A549 (cell line): Measurements from ENCODE around the gene NACA. TPM values are rescaled to one million over a fixed set of nuclear protein-coding genes. Genes with fewer than 3 reads are reported as not detected.

ENCODE experiments used
- ATAC-seq, 2 experiments: fragments of 200-7000 bp in 1 of 2; fragments of >200 bp in 1 of 2; cut with Nextera tagmentation in 1 of 2; cut with Tn5 transposase in 1 of 2; 3 replicates each; pipeline versions ENCODE4 v1.8.0 to v1.9.1; 2018 to 2020; ENCODE audit warnings: mild to moderate bottlenecking in 1 of 2, moderate library complexity in 1 of 2
- CTCF ChIA-PET: fragments of 300-600 bp; sonication (Branson Sonifier 250); formaldehyde crosslinking; extraction: SDS; loops from one replicate; lab custom pipeline; 2021; ENCODE audit warnings: antibody characterized with exemption, inconsistent platforms; lab: Yijun Ruan, JAX
- POLR2A ChIA-PET: fragments of 350-600 bp; formaldehyde crosslinking; extraction: SDS; loops from one replicate; lab custom pipeline; 2021; ENCODE audit warnings: antibody characterized with exemption, inconsistent platforms; lab: Yijun Ruan, JAX
- DNase-seq, 2 experiments: peaks; one replicate each; pipeline versions ENCODE4 v3.0.0 to v3.0.0-alpha.2; 2011 to 2016; ENCODE audit warnings: low read depth in 1 of 2, low spot score in 1 of 2
- FAIRE-seq: peaks from 2 replicates; lab custom pipeline; 2011; peaks lifted over from hg19 to GRCh38; lab: Jason Lieb, UNC
- H3K27ac ChIP-seq, 2 experiments: fragments of >200 bp; sonication (Bioruptor Twin); formaldehyde crosslinking; 3 replicates each; pipeline ENCODE4 v1.5.1; 2016 to 2017
- H3K4me1 ChIP-seq: fragments of >200 bp; sonication (Bioruptor Twin); formaldehyde crosslinking; 3 replicates; pipeline ENCODE4 v1.6.1; 2016
- H3K4me2 ChIP-seq: fragments of >200 bp; sonication (Bioruptor Twin); formaldehyde crosslinking; 3 replicates; pipeline ENCODE4 v1.6.1; 2016
- H3K4me3 ChIP-seq: fragments of >200 bp; sonication (Bioruptor Twin); formaldehyde crosslinking; 3 replicates; pipeline ENCODE4 v1.5.1; 2016
- H3K9me3 ChIP-seq: fragments of >200 bp; sonication (Bioruptor Twin); formaldehyde crosslinking; 3 replicates; pipeline ENCODE4 v1.6.1; 2016
- EHMT2 ChIP-seq: fragments of 200-600 bp; sonication (generic); IDR thresholded peaks from 2 replicates; pipeline ENCODE4 v1.6.1; 2016; ENCODE audit warnings: antibody characterized with exemption, low read depth, mild to moderate bottlenecking, moderate library complexity
- GATA3 ChIP-seq: IDR thresholded peaks from 2 replicates; pipeline ENCODE4 v1.6.1; 2012; ENCODE audit warnings: borderline replicate concordance
- HDAC2 ChIP-seq: fragments of 200-600 bp; sonication (generic); IDR thresholded peaks from 2 replicates; pipeline ENCODE4 v1.6.1; 2016
- HOXA7 ChIP-seq: fragments of 250-450 bp; sonication (Bioruptor Pico); IDR thresholded peaks from 2 replicates; pipeline ENCODE4 v1.5.0; 2020; ENCODE audit warnings: mild to moderate bottlenecking, moderate library complexity
- JUNB ChIP-seq: fragments of >200 bp; sonication (Bioruptor Twin); formaldehyde crosslinking; IDR thresholded peaks from 2 replicates; pipeline ENCODE4 v1.6.1; 2016
- KDM5A ChIP-seq: fragments of 200-600 bp; sonication (generic); IDR thresholded peaks from 2 replicates; pipeline ENCODE4 v1.6.1; 2016; ENCODE audit warnings: antibody characterized with exemption, mild to moderate bottlenecking
- MAFK ChIP-seq: fragments of 450-650 bp; IDR thresholded peaks from 2 replicates; pipeline ENCODE4 v1.6.1; 2014; ENCODE audit not compliant: partially characterized antibody
- NPAS2 ChIP-seq: fragments of 250-450 bp; sonication (Bioruptor Pico); IDR thresholded peaks from 2 replicates; pipeline ENCODE4 v1.8.0; 2022; ENCODE audit warnings: mild to moderate bottlenecking, moderate library complexity, borderline replicate concordance
- NR3C1 ChIP-seq: fragments of >200 bp; sonication (Bioruptor Twin); formaldehyde crosslinking; IDR thresholded peaks from 3 replicates; pipeline ENCODE4 v1.6.1; 2017
- POLR2AphosphoS2 ChIP-seq: conservative IDR thresholded peaks from 2 replicates; pipeline ENCODE4 v1.6.1; 2012; ENCODE audit warnings: low read length, improper control_type of control experiment, inconsistent platforms
- RAD21 ChIP-seq, 2 experiments: fragments of >200 bp in 1 of 2; sonication (Bioruptor Twin) in 1 of 2; formaldehyde crosslinking in 1 of 2; IDR thresholded peaks in 1 of 2; conservative IDR thresholded peaks in 1 of 2; 2 replicates in 1 of 2; 3 replicates in 1 of 2; pipeline ENCODE4 v1.6.1; 2012 to 2018; ENCODE audit warnings: inconsistent platforms in 1 of 2
- REST ChIP-seq: fragments of 200-600 bp; sonication (generic); IDR thresholded peaks from 2 replicates; pipeline ENCODE4 v1.6.1; 2016; ENCODE audit warnings: antibody characterized with exemption, mild to moderate bottlenecking, moderate library complexity
- RFX5 ChIP-seq: fragments of 450-650 bp; IDR thresholded peaks from 2 replicates; pipeline ENCODE4 v1.7.1; 2014; ENCODE audit warnings: antibody characterized with exemption, mild to moderate bottlenecking, moderate library complexity
- SMC3 ChIP-seq: fragments of >200 bp; sonication (Bioruptor Twin); formaldehyde crosslinking; IDR thresholded peaks from 3 replicates; pipeline ENCODE4 v1.6.1; 2018; ENCODE audit warnings: inconsistent platforms
- USF2 ChIP-seq: fragments of 450-650 bp; IDR thresholded peaks from 2 replicates; pipeline ENCODE4 v1.6.1; 2014; ENCODE audit warnings: antibody characterized with exemption
- ZC3H11A ChIP-seq: fragments of 450-650 bp; IDR thresholded peaks from 2 replicates; pipeline ENCODE4 v1.6.1; 2014; ENCODE audit warnings: antibody characterized with exemption, mild to moderate bottlenecking
- ZFP36 ChIP-seq: fragments of 450-650 bp; IDR thresholded peaks from 2 replicates; pipeline ENCODE4 v1.6.1; 2014; ENCODE audit warnings: borderline replicate concordance; ENCODE audit not compliant: partially characterized antibody
- WGBS: methylation state at CpG from one replicate; pipeline ENCODE4 v1.1.6; 2017; ENCODE audit errors: missing lambda C conversion rate; 5-methylcytosine and 5-hydroxymethylcytosine counted together
- polyA plus RNA-seq, 4 experiments: library from polyadenylated mRNA; depleted of rRNA in 3 of 4; stranded (reverse); fragments of >200 nt; fragmentation: RNase III in 1 of 4; extraction: RNeasy Plus Mini Kit Qiagen cat#74134 plus additional on column Dnase treatment in 1 of 4; gene quantifications; 2 replicates in 3 of 4; 3 replicates in 1 of 4; pipeline ENCODE4 v1.2.3, GENCODE V29; 2011 to 2017
- TF ChIP-seq, protein P1 (sequence below): fragments of >200 bp; sonication (Bioruptor Twin); formaldehyde crosslinking; IDR thresholded peaks from 3 replicates; pipeline ENCODE4 v1.6.1; 2016
- TF ChIP-seq, protein P2 (sequence below): IDR thresholded peaks from 2 replicates; pipeline ENCODE4 v1.6.1; 2012; ENCODE audit warnings: low read depth, borderline replicate concordance
- TF ChIP-seq, protein P3 (sequence below): fragments of 150-350 bp; IDR thresholded peaks from 2 replicates; pipeline ENCODE4 v1.6.1; 2014; ENCODE audit warnings: low read depth, mild to moderate bottlenecking, low read length

NACA gene
- polyA plus RNA-seq, 2 of the 4 experiments (the other 2 are of a cell fraction), result 1,560 to 2,331 TPM

- ATAC-seq, result no peak
- CTCF ChIA-PET, result interaction anchor here (0.7 to 2.7 kb wide), 8 partner anchors 9 to 276 kb away, joined by 3 to 8 read pairs (median 5); partner anchors contain the start of genes PRIM1 and RBMS2
- no peak for TF ChIP-seq RFX5
- peak overlapping the region; percentile 64 for H3K4me2 ChIP-seq
- H3K4me1 ChIP-seq, result peaks cover 29% of the 10 kb centered on the region
- WGBS, result 41% methylated on average over 7 of the region's 7 CpGs
- FAIRE-seq, result no peak
- peak overlapping the region; percentile 99 for H3K4me3 ChIP-seq
- peak overlapping the region; percentile 96 to 99 for H3K27ac ChIP-seq
- POLR2A ChIA-PET, result interaction anchor here (0.6 to 3.2 kb wide), 19 partner anchors 9 to 402 kb away, joined by 3 to 72 read pairs (median 4); partner anchors contain the start of genes NAB2, NEMP1, PRIM1 and PTGES3
- H3K9me3 ChIP-seq, result no peaks in the 10 kb centered on the region
- no peak for DNase-seq
These were observed 614 bp upstream of the NACA start for GRCh38 chr12:56725723-56726102.

GRCh38 chr12:56724701-56724971 lies 463 bp downstream of the NACA start:
- Histone ChIP-seq H3K9me3 (no peaks in the 10 kb centered on the region), H3K4me1 (peaks cover 39% of the 10 kb centered on the region), H3K27ac (peak overlapping the region; percentile 96 to 99), H3K4me3 (peak overlapping the region; percentile 99), H3K4me2 (peak overlapping the region; percentile 85)
- TF ChIP-seq MAFK (no peak), RAD21 (conservative IDR thresholded peaks at IDR 0.05 in 1 of 2, IDR thresholded peaks at IDR 0.05 in 1 of 2) (no peak), NR3C1 (no peak), RFX5 (no peak), HDAC2 (no peak), NPAS2 (CRISPR knock-in tag) (no peak), GATA3 (no peak), KDM5A (no peak), ZC3H11A (no peak), POLR2AphosphoS2 (no peak), SMC3 (no peak), JUNB (no peak), HOXA7 (CRISPR knock-in tag) (no peak), REST (no peak), ZFP36 (no peak), USF2 (no peak), EHMT2 (no peak)
- TF ChIP-seq, protein P1, sequence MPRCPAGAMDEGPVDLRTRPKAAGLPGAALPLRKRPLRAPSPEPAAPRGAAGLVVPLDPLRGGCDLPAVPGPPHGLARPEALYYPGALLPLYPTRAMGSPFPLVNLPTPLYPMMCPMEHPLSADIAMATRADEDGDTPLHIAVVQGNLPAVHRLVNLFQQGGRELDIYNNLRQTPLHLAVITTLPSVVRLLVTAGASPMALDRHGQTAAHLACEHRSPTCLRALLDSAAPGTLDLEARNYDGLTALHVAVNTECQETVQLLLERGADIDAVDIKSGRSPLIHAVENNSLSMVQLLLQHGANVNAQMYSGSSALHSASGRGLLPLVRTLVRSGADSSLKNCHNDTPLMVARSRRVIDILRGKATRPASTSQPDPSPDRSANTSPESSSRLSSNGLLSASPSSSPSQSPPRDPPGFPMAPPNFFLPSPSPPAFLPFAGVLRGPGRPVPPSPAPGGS, result no peak
- TF ChIP-seq, protein P2, sequence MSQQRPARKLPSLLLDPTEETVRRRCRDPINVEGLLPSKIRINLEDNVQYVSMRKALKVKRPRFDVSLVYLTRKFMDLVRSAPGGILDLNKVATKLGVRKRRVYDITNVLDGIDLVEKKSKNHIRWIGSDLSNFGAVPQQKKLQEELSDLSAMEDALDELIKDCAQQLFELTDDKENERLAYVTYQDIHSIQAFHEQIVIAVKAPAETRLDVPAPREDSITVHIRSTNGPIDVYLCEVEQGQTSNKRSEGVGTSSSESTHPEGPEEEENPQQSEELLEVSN, result no peak
- TF ChIP-seq, protein P3, sequence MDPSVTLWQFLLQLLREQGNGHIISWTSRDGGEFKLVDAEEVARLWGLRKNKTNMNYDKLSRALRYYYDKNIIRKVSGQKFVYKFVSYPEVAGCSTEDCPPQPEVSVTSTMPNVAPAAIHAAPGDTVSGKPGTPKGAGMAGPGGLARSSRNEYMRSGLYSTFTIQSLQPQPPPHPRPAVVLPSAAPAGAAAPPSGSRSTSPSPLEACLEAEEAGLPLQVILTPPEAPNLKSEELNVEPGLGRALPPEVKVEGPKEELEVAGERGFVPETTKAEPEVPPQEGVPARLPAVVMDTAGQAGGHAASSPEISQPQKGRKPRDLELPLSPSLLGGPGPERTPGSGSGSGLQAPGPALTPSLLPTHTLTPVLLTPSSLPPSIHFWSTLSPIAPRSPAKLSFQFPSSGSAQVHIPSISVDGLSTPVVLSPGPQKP, result no peak
- FAIRE-seq (no peak), ATAC-seq (peak; percentile 25 to 31; a peak in 5 of 6 replicates), DNase-seq (no peak)
- CTCF ChIA-PET, result interaction anchor here (2.3 kb wide), 1 partner anchor 23 kb away, joined by 8 read pairs; no protein-coding TSS in a partner anchor
- under 1% methylated on average over 9 of the region's 9 CpGs for WGBS
- POLR2A ChIA-PET, result interaction anchor here (0.8 to 3.2 kb wide), 8 partner anchors 8 to 364 kb away, joined by 3 to 72 read pairs (median 6); partner anchors contain the start of genes NAB2 and PTGES3
